Testis (tissue), 2 donors: ENCODE data around the gene KIDINS220.

Experiments used
- POLR2A ChIP-seq: fragments of 450-650 bp; IDR thresholded peaks from one replicate; pipeline ENCODE4 v1.6.1; 2017; ENCODE audit warnings: antibody characterized with exemption, mild to moderate bottlenecking, moderate library complexity
- TF ChIP-seq, protein P1 (sequence below), 3 experiments: fragments of 450-650 bp in 2 of 3; fragments of 200-600 bp in 1 of 3; sonication (generic) in 1 of 3; IDR thresholded peaks; one replicate each; pipeline ENCODE4 v1.5.1; 2016 to 2019; ENCODE audit warnings: antibody characterized with exemption in 3 of 3, mild to moderate bottlenecking in 2 of 3, moderate library complexity in 1 of 3

DNA sequence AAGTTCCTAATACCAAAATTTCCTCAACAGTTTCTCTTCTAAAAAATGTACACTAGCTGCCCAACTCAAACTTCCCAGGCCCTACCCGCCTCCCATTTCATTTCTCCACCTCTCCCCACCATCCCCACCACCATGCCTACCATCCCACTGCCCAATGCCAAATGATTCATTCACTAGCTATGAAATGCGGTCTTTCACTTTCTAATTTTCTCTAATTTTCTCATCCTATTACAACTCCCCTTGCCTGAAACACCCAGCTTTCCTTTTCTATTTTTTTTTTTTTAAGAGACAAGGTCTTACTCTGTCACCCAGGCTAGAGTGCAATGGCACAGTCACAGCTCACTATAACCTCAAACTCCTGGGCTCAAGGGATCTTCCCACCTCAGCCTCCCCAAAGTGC lies 38.4 kb downstream of the KIDINS220 start:
- TF ChIP-seq, protein P1, sequence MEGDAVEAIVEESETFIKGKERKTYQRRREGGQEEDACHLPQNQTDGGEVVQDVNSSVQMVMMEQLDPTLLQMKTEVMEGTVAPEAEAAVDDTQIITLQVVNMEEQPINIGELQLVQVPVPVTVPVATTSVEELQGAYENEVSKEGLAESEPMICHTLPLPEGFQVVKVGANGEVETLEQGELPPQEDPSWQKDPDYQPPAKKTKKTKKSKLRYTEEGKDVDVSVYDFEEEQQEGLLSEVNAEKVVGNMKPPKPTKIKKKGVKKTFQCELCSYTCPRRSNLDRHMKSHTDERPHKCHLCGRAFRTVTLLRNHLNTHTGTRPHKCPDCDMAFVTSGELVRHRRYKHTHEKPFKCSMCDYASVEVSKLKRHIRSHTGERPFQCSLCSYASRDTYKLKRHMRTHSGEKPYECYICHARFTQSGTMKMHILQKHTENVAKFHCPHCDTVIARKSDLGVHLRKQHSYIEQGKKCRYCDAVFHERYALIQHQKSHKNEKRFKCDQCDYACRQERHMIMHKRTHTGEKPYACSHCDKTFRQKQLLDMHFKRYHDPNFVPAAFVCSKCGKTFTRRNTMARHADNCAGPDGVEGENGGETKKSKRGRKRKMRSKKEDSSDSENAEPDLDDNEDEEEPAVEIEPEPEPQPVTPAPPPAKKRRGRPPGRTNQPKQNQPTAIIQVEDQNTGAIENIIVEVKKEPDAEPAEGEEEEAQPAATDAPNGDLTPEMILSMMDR (IDR thresholded peaks at IDR 0.05), result no peak
- no peak for TF ChIP-seq POLR2A
